HG03039 (cell line): ENCODE measurements around the gene BCL11B.

Experiments used
- ATAC-seq: cut with Tn5 transposase; IDR thresholded peaks from one replicate; pipeline ENCODE4 v1.9.1; 2021; ENCODE audit warnings: mild to moderate bottlenecking, moderate library complexity; ENCODE audit not compliant: unreplicated experiment

BCL11B gene

DNA sequence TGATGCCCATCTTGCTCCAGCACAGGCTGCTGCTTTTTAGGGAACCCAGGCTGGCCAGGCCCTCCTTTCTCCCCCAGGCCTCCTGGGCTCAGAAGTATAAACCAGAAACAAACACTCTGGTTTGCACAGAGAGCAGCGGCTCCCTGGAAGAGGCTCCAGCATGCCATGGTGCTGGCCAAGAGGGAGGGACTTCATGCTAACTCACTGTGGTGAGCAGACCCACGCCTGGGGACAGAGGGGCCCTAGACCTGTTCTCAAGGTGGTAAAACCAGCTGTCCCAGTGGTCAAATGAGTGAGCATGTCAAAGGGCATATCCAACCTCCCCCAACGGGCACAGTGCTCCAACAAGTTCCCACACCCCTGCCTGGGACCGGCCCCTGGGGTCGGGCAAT lies 15.5 kb downstream of the BCL11B start:
- no peak for ATAC-seq

DNA sequence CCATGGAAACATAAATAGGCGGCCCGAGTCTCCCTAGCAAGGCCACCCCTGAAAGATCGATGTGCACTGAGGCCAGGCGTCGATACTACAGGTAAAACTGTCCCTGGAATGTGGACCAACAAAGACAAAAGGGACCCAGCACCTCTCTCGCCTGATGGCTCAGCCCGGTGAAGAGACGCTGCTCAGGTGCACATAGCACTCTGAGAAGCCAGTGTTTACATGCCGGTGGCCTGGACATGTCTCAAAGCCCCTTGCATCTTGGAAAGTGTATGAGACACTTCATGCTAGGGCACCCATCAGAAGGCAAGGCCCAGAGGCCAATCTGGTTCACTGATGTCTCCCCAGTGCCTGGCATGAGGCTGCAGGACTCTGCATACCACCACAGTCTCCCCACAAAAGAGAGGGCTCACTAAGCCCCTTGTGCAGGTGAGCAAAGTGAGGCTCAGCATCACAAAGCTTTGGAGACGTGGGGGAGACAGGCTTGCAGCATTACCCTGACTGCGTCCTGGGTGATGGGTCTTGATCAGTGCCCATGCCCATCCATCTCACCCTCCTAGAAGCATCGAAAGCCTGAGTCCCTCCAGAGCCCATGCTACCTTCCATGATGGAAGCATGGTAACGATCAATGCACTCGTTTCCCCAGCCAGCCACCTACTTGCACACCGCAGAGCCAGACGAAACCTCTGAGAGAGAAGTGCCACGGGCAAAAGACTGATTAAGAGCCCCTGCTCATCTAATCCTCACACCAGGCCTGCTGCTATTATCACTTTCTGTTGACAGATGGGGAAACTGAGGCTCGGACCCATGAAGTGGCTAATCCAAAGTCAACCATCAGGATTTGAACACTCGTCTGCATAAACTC lies 16.1 kb downstream of the BCL11B start:
- no peak for ATAC-seq

DNA sequence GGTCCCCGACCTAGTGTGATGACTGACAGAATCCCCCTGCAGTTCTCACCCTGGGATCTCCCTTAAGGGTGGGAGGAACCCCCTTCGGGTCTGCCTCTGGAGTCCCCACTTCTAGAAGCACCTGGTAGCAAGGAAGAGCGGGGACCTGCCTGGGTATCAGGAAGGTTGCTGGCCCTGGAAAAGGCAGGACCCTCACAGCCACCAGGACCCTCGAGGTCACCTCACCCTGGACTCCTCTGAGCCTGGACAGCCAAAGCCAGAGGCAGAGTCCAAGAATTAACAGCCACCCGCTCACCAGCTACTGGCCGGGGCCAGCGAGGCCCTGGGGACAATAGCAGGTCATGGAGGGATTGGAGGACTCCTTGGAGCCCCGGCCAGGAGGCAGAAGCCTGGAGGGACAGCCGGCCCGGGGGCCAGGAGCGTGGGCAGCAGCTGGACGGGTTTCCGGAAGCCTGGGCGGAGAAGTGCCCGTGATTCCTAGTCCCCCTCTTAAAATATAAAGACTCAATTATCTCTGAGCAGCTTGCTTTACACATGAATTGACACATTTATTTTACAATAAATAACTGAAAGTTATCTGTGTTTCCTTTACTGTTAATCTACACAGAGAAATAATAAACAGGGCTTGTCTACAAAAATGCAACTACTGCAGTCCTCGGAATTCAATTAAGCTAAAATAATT lies 17.5 kb downstream of the BCL11B start:
- no peak for ATAC-seq

DNA sequence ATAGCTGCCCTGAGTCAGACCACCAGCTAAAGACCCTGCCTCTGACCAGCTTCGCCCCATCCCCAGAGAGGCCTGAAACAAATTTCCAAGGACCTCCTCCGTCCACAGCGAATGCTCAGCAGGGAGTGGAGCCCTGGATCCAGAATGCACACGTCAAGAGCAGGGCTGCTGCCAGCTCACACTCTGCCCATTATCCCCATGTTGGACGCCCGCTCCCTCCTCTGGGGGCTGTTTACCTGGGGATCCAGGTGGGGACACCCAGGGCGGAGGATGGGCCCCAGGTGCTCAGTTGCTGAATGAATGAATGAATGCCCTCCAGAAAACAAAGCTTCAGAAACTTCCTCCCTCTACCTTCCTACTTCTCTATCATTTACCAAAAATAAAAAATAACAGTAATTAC lies 18.1 kb downstream of the BCL11B start:
- no peak for ATAC-seq

DNA sequence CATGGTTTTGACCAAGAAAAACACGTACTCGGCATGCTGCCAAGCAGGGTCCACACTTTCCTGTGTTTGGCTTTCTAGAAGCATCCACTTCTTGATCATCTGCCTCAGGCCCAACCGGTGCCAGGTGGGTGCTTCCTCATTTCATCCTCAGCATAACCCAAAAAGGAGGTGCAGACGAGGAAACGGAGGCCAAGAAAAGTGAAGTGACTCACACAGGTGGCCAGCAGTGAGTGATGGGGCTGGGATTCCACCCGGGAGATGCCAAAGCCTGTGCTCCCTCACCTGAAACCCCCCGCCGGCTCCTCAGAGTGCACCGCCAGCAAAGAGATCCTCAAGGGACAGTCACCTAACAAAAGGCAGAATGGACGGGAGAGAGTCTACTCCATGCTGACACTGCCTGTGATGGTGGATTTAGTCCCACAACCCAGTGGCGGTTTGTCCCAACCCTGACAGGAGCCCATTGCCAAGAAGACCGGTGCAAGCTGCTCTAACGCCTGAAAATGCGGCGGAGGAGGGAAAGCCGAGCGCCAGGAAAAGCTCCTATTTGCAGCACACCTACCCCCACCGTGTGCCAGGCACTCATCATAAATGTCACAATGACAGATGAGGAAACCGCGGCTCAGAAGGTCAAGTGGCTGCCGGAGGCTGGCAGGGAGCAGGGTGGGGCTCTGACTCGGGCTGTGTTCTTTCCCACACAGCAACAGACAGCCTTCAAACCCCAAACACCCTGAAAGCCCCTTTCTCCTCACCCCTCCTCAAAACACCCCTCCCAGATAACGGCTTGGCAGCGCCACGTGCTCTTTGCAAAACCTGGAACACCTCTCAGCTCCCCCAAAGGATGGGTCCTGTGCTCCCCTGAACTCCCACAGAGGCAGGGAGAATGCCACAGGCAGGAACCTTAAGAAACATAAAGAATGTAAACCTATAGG lies 18.8 kb downstream of the BCL11B start:
- ATAC-seq = no peak

DNA sequence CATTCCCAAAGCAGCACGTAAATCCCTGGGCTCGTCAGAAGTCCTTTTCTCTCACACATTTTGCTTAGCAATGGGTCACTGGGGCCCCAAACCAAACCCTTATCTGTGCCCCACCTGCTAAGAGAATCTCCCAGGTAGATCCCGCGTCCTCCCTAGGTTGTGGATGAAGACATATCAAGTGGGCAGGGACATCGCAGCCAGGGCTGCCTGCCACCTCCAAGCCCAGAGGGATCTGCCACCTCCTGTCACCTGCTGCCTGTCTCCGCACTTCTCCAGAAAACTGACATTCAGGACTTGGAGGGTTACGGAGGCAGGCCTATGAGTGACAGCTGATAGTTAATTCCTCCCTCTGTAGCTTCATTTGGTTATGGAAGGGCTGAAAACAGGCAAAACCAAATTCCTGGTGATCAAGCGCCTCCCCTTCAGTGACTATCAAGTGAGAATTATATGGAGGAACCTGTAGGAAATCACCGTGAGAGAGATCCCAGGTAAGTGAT lies 19.5 kb downstream of the BCL11B start:
- ATAC-seq = no peak

DNA sequence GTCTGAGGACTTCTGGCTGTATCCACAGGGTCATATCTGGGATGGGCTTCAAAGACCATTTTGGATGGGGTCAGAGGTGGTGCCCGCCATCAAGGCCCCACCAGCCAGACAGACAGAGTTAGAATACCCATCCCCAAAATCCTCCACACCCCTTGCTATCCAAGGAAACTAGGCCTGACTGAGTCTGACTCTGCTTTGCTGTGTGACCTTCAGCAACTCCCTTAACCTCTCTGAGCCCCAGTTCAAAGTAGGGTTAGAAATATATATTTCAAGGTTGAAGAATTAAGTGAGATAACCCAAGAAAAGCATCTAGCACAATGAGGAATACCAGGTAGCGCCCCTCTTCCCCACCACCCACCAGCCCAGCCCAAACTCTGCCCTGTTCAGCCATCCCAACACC lies 20.3 kb downstream of the BCL11B start:
- ATAC-seq = no peak

DNA sequence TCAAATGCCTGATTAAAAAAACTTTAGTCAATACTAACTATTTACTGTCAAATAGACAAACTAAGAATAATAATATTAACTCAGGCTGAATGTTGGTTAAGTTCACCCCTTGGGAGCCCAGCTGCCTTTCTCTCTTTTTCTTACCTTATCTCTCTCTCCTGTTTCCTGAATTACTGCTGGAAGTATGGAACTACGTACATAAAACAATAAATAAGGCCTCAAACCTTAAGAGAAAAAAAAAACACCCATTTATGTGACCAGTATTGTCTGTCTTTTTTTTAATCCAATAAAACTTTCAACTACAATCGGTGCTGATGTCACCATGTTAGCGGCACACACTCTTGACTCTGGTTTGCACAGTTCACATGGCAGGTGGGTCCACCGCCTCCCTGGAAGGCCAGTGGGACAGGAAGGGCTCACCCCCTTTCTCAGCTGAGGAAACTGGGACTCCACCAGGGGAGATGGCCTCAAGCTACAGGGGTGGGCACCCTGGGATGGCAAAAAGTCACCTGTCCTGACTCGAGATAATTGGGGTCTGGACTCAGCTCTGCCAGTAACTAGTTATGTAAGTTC lies 21.3 kb downstream of the BCL11B start:
- ATAC-seq = no peak

DNA sequence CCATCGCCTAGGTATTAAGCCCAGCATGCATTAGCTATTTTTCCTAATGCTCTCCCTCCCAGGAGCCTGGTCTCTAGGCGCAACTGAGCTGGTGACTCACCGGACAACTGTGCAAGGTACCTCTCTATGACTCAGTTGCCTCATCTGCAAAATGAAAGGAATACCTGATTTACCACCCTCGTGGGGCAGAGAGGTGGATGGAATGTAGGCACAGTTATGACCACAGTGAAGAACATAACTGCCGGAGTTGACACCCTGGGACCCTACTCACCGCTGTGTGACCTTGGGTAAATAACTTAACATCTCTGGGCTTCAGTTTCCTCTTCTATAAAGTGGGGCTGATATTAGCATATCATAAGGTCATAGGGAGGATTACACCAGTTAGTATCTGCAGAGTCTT lies 22.6 kb downstream of the BCL11B start:
- ATAC-seq = no peak

DNA sequence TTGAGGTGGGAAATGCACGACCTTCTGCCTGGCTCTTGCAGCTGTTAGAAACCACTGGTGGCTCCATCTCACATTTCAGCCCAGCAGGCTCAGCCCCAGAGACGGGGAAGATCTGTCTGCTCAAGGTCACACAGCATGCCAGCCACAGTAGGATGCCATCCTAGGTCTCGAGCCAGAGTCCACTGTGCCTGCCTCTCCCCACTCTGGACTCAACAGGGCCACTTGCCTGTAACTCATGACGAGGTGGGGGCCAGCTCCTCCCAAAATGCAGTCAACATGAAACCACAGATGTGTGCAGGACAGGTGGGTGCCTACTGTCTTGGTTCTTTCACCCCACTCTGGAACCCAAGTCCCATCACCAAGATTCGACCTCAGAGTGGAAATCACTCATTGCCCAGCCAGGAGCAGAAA lies 23.2 kb downstream of the BCL11B start:
- ATAC-seq = no peak

DNA sequence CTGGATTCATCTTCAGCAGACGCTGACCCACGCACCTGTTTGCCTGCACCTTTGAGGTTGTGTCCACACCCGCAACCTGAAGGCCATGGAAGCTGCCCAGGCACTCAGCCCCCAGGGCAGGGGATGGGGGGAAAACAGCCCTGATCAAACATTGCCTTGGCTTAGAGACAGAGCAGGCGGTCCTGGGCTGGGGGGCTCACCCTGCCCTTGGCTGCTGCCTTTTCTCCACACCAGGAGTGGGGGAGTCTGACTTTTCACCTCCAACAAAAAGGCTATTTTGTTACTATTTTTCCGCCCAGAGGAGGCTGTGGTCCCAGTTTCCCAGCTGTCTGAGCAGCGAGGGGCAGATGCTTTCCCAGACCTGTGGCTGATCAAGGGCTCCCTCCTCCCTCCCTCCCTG lies 24.2 kb downstream of the BCL11B start:
- ATAC-seq = no peak

DNA sequence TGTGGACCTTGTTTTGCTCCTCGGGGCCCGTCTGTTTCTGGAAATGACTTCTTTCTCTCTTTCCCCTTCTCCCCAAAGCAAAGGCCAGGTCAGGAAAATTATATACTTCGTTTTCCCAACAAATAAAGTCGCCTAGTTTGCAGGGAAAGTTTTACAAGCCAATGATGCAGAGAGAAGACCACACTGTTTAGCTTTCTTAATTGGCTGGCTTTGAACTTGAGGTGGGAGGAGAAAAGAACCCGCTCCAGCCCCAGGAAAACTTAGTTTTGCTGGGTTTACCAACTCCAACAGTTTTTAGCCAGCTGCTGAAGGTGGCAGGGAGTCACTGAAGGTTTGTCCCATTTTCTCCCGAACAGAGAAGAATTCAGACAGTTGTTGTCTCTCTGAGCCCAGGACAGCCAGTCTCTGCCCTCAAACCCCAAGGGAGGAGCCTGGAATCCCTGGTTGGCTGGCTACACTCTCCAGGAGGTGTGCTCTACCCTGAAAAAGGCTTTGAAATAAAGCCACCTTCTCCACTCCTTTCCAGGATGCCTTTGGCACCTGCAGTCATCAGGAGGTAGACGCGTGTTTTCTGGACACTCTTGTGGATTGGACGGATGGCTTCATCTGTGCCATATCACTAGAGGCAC lies 24.8 kb downstream of the BCL11B start:
- ATAC-seq = no peak

DNA sequence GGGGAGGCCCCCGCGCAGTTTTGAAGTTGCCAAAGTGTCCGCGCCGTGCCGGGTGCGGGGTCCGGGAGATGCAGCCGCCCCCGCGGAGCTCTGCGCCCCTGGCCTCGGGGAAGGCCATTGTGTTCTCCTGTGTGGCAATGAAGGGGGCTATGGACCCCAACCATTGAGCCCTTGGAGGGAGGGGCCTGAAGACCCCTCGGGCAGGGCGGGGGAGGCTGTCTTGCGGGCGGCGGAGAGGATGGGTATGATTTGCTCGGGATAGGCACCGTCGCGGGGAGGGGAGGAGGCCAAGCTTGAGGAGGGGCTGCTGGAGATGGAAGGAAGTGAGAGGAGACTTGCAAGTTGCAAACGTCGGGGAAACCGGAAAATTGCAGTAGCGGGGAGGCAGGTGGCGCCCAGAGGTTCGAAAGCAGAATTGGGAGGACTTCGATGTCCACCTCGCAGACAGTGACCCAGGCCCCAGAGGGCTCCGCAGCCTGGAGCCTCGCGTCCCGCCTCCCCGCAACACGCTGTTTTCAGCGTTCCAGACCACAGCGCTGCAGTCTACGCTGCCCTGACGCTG lies 25.4 kb downstream of the BCL11B start:
- no peak for ATAC-seq

DNA sequence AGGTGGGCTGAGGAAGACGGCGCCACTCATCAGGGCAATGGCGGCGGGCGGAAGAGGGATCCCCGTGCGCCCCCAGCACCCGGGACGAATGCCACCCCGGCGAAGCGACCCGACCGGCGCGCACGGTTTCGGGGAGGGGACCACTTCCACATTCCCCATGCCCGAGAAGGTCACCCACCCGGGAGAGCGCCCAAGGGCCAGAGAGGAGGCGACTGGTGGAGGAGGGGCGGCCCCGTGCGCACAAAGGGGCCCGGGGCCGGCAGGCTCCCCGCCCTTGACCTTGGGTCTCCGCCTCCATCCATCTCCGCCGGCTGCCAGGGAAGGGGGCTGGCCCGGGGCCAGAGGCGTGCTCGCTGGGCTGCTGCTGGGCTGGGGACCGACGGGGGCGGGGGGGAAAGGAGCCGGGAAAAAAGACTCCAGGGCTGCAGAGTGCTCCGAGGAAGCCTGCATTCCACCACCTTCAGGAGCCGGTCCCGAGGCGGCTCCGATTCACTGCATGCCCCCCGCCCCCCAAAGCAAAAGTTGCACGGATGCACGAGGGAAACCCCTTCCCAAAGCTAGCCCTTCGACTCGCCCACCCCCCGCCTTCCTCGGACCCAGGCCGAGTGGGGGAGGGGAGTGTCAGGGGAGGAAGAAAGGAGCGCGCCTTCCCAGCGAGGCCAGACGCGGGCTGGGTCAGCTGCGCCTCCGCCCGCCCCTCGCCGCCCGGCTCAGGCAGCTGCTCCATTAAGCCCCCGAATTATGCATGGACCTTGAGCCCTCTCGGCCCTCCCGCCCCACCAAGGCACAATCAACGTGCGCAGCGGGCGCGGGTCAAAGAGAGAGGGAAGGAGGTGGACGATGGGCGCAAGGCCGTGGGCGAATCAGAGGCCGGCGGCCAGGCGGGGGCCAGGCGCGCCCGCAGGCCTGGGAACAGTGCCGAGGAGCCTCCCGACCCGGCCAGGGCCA lies 26.2 kb downstream of the BCL11B start:
- no peak for ATAC-seq

DNA sequence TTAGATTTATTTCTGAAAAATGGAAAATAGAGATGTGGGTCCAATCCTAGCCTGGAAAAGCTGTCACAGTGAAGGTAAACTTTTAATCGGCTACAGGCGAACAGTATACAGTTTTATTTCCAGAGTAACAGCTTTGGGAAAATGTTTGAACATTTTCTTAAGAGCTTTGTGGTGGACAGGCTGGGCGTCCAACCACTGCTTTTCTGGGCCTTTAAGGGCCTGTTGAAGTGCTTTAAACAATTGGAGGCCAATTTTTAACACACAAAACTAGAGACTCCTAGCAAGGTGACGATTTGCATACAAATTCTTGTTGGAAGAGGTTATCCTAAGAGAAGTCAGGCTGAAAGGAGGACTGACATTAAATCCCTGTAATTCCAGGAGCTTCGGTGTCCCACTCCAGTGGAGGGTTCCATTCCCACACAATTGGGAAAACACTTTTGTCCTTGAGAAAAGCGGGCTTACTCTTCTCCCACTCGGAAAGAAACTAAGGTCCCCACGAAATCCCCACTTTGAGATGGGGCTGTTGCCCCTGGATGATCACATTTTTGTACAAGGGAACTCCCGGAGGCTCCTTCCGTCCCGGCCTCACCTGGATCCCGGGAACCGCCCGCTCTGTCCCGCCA lies 26.9 kb downstream of the BCL11B start:
- ATAC-seq = no peak

DNA sequence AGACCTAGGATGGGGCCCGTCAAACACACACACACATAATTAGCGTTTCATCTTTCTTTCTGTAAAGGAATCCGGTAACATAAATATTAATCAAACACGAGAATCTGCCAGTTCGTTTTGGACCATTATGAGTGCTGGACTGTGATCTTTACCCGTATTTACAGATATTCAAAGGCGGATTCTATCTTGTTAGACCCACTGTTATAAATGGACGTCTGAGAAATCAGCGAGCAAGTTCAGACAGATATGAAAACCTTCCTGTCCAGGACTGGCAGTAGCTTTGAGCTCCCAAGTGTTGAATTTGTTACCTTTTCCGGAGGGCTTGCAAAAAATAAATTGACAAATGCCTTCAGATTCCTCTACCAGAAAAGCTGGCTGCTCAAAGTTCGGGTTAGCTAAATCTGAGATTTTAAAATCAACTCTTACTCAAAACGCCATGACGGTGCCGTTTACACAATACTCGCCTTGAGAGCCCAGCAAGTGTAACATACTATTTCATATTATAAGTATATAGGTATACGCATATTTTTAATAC lies 27.6 kb downstream of the BCL11B start:
- ATAC-seq = no peak

DNA sequence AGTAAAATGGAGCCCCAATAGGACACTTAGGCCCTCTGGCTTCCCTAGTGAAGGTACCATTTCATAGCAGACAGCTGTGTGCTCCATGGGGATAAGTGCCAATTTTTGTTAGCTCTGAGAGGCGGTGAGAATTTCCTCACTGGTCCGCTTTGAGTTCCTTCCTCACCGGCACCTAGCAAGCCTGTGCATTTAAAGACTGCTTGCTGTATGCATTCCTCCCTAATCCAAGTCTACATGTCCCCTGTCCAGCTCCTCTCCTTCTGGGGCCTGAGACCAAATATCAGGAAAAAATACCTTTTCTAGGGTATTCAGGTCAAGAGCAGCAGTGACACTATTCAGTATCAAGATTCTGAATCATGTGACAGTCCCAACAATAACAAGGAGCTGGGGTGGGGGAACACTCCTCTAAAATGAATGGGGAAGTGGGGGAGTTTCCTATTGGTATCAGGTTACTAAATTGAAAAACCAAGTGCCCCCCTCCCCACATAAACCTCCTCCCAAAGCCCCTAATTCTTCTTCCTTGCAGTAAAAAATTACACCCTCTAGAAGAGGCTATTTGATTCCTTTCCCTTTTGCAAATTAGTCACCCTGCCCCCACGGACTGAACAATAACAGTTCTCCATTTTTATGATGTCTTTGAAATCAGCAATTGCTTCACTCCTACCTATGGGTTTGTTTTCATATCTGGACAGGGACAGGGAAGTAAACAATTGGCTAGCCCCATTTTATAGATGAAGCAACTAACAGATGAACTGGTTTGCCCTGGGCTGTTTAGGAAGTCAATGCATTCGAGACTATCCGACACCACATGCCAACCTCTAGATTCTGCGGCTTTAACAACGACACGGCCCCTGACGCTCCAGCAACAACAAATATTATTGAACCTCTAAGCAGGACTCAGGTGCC lies 28.9 kb downstream of the BCL11B start:
- no peak for ATAC-seq
